GM19438 (cell line): Measurements from ENCODE around the gene LRRC18.

Experiments used
- ATAC-seq: cut with Tn5 transposase; IDR thresholded peaks from one replicate; pipeline ENCODE4 v1.9.1; 2021; ENCODE audit warnings: low read depth; ENCODE audit not compliant: unreplicated experiment

Gene LRRC18

GRCh38 chr10:48946891-48947500 is 7.4 kb upstream of the LRRC18 start:
- ATAC-seq: no peak

DNA sequence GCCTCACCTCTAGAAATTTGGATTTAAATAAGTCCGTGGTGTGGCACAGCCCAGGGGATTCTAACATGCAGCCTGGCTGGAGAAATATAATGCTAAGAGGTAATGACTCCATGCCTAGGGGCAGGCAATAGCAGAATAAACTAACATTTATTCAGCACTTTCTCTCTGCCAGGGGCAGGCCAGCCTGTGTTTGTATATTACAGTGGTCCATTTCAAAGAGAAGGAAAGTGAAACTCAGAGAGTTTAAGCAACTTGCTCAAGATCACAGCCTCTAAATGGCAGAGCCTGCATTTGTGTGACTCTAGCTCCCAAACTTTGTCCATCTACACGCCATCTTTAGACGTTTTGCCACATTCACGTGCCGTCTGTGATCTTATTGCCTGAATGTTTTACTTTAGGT is 6.7 kb upstream of the LRRC18 start:
- ATAC-seq: no peak

GRCh38 chr10:48945441-48946130 is 5.9 kb upstream of the LRRC18 start:
- ATAC-seq: no peak

DNA sequence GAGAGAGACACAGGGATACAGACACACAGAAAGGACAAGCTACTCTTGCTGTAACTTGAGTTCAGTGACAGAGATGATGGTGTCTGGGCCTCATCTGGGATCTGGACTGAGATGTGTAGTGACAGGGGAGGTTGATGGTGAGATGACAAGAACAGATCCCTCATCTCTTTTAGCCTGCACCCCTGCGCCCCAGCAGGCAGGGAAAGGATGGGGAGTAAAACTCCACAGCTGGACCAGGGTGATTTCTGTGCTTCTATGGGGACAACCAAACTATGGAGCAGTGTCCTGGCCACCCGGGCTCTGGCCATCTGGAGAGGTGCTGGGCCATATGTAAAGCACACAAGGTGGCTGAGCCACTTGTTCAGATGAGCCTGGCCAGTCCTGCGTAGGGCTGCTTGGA is 4.5 kb upstream of the LRRC18 start:
- no peak for ATAC-seq

GRCh38 chr10:48943096-48943495 is 3.5 kb upstream of the LRRC18 start:
- no peak for ATAC-seq

DNA sequence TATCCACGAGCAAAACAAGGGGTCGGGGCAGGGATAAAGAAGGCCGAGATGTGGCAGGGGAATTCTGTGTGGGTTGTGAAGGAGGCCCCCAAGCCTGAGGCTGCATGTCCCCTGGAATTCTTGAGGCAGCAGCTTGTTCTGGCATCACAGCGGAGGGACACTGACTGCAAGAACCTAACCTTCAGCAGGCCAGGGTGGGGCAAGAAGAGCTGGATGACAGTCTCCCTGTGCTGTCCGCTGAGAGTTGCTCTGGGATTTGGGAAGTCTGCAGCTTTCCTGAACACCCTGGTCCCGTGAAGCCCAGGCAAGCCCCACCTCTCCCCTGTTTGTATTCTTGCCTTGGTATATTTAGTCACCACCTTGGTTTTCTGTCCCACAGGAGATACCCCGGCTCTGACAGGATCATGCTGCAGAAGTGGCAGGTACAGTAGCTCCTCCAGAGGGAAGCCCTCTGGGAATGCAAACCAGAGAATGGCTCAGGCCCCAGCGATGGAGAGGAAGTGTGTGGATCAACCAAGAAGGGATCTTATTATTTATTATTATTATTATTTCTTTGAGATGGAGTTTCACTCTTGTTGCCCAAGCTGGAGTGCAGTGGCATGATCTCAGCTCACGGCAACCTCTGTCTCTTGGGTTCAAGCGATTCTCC is 1.9 kb upstream of the LRRC18 start:
- ATAC-seq: no peak

DNA sequence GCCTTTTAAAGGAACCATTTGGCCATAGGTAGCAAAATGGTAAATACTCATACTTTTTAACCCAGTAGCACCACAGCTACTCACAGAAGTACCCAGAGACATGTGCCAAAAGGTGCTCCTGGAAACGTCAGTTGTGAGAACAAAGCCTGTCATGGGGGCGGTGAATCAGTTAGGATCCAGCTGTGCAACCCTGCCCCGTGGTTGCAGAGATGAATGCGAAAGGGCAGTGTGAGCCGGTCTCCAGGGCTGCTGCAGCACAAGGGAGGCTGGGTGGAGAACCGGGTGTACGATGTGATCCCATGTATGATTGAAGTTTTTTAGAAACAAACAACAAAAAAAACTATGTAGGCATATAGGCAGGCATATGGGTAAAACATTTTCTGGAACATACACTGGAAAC is 1.3 kb upstream of the LRRC18 start:
- no peak for ATAC-seq

- ATAC-seq: no peak
Observed at GRCh38 chr10:48940372-48940771, 732 bp upstream of the LRRC18 start.

- no peak for ATAC-seq
Observed at GRCh38 chr10:48938990-48939536, 577 bp downstream of the LRRC18 start.

DNA sequence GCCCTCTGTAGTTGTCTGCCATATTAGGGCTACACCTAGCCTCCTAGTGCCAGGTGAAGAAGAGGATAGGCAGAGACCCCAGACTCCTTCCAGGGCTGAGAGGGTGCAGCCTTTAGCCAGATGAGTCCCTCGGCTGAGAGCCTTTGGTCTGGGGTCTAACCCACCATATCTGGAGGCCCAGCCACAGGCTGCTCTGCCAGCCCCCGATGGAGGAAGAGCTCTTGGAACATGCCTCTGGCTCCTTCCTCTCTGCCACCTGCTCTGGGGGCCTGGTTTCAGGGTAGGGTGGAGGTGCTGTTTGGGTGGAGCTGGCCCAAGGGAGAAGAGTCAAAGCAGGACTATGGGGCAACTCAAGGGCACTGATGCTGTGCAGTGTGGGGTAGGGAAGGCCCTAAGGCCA is 1.4 kb downstream of the LRRC18 start:
- no peak for ATAC-seq

- no peak for ATAC-seq
Observed at GRCh38 chr10:48937796-48938195, 1.8 kb downstream of the LRRC18 start.

GRCh38 chr10:48935577-48935976 is 4.1 kb downstream of the LRRC18 start:
- ATAC-seq: no peak

GRCh38 chr10:48934672-48935501 is 4.8 kb downstream of the LRRC18 start:
- no peak for ATAC-seq

DNA sequence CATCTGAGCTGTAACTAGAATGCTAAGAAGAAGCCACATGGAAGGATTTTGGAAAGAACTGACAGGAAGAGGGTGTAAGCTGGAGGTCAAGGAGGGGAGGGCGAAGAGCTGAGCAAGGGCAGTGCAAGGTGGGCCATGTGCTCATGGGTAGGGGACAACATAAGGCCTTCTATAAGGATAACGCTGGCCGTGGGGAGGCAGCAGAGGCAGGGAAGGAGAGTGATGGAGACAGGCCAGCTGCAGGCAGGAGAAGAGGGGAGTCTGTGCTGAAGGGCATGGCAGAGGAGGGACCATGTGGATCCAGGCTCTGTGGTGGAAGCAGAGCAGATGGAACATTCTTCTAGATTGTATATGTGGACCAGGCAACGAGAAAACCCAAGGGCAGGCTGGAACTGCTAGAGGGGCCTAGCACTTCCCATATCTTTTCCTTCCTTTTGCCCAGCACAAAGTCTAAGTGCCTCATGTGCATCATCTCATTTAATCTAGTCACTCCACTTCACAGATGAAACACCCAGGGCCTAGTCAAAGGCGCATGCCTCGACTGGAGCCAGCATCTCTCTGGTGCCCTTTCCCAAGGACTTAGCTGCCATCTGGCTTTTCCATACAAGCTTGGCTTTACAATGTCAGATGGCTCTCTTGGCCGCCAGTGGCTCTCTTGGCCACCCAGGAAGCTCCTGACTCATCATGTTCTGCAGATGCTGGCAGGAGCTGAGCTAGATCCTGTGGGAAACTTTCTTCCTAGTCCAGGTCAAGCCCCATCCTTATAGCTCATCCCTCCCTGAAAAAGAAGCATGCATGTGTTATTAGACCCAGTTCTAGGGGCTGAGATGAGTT is 6.6 kb downstream of the LRRC18 start:
- ATAC-seq: no peak

GRCh38 chr10:48931188-48931587 is 8.5 kb downstream of the LRRC18 start:
- no peak for ATAC-seq

GRCh38 chr10:48929413-48929990 is 10.1 kb downstream of the LRRC18 start:
- no peak for ATAC-seq

DNA sequence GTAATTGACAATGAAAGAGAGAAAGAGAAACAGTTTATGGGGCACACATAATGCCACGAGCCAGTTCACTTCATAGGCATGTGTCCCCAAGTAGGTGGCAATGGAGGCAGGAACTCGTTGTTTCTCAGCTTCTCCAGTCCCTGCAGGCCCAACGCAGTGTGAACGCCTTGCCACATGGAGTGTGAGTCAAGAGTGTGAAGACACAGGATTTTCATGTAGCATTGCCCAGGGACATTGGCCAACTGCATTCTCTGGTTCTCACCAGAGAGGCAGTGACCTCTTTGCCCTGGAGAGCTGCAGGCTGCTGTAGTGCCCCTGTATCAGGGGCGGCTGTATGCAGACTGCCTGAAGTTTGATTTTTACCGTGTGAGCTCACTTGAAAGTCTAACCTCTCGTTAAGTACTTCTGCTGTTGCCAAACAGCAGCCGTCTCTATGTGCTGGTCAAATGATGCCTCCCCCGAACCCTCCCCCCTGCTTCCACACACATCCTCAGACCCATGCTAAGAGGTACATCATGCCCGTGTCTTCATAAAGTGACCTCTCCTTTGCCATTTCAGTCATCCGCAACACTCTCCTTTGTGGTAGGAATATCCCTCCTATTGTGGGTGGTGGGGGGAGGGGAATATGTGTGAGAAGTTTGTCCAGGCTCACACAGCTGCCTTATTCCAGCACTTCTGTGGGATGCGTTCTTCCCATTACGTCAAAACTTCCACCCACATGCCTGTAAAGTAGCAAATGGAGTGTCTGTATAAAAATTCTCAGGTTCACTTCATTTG is 12.7 kb downstream of the LRRC18 start:
- no peak for ATAC-seq

DNA sequence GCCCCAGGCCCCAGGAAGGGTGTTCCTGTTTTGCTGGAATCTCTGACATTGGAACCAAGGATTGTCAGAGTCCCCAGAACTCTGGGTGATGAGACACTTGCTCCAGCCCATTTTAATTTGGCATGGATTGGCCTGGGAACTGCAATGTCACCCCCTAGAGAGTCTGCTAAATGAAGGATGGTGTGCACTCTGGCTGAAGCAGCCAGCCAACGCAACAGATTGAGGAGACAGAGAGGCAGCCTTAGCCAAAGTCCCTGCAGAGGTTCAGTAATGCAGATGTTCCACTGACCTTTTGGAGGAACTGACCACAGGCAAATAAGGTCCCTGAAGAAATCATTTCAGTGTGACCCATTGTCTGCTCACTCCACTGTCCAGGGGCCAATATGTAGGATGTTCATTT is 13.4 kb downstream of the LRRC18 start:
- ATAC-seq: no peak

- no peak for ATAC-seq
Observed at GRCh38 chr10:48924988-48925387, 14.7 kb downstream of the LRRC18 start.
